Femur (tissue), 1 donor: ENCODE data around the gene NAE1.

Experiments used
- DNase-seq: peaks from one replicate; pipeline ENCODE4 v3.0.0-alpha.2; 2017

Gene NAE1

DNA sequence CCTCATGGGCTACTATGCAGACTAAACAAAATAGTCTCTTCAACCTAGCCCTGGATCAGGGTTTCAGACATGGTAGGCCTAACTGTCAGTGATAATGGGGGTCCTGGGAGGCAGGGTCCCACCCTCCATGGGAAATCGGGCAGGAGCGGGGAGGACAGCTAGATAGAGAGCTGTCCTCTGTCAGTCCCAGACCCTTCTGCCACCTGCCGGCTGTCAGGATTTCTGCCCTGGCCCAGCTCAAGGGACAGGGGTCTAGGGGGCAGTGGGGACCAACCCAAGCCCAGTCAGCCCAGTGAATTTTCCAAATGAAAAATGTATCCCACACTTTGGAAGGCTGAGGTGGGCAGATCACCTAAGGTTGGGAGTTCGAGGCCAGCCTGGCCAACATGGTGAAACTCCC is 18.8 kb upstream of the NAE1 start:
- no peak for DNase-seq

GRCh38 chr16:66849021-66849420 is 18.2 kb upstream of the NAE1 start:
- no peak for DNase-seq

- DNase-seq, result no peak
Measured at GRCh38 chr16:66848172-66848571, 17.4 kb upstream of the NAE1 start.

DNA sequence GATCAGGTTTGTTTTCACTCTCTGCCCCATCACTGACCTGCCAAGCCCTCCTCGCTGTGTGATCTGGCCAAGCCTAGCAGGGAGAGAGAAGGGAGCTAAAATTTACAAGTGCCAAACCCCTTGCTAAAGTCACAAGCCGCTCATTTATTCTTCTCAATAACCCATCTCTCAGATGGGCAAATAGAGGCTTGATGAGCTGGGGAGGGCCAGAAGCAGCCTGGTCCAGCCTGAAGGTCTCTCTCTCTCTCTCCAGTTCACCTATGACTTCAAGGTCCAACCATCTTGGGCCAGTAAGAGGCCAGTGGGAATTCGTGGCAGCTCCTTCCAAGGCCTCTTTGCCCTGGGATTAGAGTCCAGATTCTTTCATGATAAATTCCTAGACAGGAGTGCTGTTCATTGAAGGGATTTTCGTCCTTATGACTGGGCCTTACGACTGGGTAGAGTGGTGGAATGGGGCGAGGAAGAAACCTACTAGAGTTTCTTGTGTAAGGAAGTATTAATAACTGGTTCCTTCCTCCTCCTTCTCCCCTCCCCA is 16.8 kb upstream of the NAE1 start:
- DNase-seq, result no peak

DNA sequence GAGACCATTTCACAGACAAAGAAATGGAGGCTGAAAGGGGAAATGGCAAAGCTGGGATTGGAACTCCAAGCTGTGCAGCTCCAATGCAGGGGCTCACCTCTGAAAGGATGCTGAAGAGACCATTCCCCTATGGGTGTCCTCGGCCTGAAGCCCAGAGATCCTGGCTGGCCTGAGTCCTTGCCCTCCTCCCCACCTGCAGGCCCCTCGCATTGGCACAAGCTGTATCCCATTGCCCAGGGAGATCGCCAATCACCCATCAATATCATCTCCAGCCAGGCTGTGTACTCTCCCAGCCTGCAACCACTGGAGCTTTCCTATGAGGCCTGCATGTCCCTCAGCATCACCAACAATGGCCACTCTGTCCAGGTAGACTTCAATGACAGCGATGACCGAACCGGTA is 16.1 kb upstream of the NAE1 start:
- DNase-seq, result no peak

DNA sequence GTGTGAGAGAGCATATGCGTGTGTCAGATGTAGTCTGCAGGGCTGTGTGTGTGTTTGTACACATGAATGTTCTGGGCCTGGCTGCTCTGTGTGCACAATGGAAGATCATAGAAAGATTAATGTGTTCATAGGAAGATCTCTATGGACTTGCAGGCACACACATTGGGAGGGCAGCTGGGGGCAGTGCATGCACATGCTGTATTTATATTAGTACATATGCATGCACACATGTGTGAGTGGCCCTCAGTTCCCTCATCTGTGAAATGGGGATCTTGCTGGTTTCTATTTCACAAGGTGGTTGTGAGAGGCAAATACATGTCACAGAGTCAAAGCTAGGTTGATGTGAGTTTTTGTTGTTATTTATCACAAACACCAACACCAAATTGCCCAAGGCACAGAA is 15.5 kb upstream of the NAE1 start:
- DNase-seq, result no peak

DNA sequence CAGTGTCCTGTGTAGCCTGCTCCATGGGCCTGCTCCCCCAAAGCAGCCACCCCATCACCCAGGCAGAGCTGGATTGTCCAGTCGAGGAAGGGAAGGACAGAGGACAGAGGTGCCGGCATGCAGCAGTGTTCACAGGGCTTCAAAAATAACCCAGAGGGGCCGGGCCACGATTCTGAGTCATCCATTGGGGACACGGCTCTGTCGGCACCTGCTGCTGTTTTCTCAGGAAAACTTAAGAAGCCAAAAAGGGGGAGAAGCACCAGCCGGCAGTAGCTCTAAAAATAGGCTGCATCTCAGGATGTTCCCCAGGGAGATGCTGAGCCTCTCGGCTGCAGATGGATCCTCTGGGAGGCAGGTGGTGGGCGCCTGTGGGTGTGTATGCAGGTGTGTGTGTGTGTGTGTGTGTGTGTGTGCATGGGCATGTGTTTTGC is 15.0 kb upstream of the NAE1 start:
- DNase-seq, result no peak

DNA sequence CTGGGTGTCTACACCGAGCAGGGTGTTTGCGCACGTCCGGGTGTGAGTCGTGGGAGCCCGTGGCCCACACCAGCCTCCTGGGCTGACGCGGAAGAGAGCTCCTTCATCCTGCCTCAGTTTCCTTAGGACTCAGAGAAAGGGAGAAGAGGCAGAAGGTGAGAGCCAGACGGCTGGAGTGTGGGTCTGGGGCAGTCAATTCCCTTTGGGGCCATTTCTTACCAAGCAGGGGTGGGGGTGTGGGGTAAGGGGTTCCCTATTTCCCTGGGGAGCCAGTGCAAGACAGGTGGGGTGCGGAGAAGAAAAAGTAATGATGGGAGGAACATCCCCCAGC is 14.3 kb upstream of the NAE1 start:
- no peak for DNase-seq

- DNase-seq, result no peak
Measured at GRCh38 chr16:66844342-66845079, 13.7 kb upstream of the NAE1 start, which contains the start of gene CA7. Gene CA7, plus strand, starts transcription at chr16:66844414. Its CDS starts 74 bp downstream, at chr16:66844488.

GRCh38 chr16:66844009-66844341 is 13.2 kb upstream of the NAE1 start:
- DNase-seq, result no peak

GRCh38 chr16:66843191-66843590 is 12.4 kb upstream of the NAE1 start:
- no peak for DNase-seq

GRCh38 chr16:66842765-66843164 is 12.0 kb upstream of the NAE1 start:
- no peak for DNase-seq

GRCh38 chr16:66841366-66841765 is 10.6 kb upstream of the NAE1 start:
- DNase-seq, result no peak

- DNase-seq, result no peak
Measured at GRCh38 chr16:66840883-66841282, 10.1 kb upstream of the NAE1 start.

DNA sequence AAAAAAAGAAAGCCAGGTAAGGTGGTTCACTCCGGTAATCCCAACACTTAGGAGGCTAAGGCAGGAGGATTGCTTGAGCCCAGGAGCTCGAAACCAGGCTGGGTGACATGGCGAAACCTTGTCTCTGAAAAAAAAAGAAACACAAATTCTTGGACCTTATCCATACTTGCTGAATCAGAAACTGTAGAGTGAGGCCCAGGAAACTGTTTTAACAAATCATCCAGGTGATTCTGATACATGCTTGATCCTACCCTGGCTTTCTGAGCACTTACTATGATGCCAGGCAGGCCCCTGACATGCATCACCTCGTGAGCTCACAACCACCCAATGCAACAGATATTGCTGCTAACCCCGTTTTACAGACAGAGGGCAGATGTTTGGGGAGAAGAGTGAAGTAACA is 4.0 kb upstream of the NAE1 start:
- DNase-seq, result no peak

- DNase-seq, result no peak
Measured at GRCh38 chr16:66832661-66833305, 2.0 kb upstream of the NAE1 start.

DNA sequence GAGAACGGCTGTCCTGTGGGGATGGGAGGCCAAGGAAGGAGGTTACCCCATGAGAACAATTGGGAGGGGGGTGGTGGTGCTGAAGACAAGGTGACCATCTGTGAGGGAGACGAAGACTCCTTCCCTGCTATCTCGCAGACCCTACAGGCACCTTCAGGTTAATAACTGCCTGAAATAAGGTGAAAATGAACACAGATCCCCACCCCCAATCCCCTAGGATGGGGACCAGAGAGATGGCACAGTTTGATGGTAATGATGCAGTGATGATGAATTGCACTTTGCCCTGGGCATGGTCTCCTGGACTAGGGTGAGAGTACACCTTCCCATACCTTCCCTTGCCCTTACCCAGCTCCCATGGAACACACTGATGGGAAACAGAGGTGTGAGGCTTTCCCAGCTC is 1.4 kb upstream of the NAE1 start:
- DNase-seq, result no peak

- no peak for DNase-seq
Measured at GRCh38 chr16:66824006-66824405, 6.8 kb downstream of the NAE1 start.

GRCh38 chr16:66814734-66815133 is 16.0 kb downstream of the NAE1 start:
- no peak for DNase-seq

DNA sequence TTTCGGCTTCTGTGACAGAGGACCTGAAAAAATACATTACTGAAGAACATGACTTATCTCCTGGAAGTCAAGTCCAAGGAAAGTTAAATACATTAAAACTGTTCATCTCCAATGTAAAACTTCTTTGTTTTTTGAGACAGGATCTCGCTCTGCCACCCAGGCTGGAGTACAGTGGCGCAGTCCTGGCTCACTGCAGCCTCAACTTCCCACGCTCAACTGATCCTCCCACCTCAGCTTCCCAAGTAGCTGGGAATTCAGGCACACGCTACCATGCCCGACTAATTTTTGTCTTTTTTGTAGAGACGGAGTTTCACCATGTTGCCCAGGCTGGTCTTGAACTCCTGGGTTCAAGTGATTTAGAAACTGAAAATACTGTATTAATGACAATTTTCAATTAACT is 19.7 kb downstream of the NAE1 start:
- DNase-seq, result no peak

- no peak for DNase-seq
Measured at GRCh38 chr16:66810391-66810790, 20.4 kb downstream of the NAE1 start.

- DNase-seq, result no peak
Measured at GRCh38 chr16:66809765-66810164, 21.0 kb downstream of the NAE1 start.

- no peak for DNase-seq
Measured at GRCh38 chr16:66802159-66802558, 28.6 kb downstream of the NAE1 start.

DNA sequence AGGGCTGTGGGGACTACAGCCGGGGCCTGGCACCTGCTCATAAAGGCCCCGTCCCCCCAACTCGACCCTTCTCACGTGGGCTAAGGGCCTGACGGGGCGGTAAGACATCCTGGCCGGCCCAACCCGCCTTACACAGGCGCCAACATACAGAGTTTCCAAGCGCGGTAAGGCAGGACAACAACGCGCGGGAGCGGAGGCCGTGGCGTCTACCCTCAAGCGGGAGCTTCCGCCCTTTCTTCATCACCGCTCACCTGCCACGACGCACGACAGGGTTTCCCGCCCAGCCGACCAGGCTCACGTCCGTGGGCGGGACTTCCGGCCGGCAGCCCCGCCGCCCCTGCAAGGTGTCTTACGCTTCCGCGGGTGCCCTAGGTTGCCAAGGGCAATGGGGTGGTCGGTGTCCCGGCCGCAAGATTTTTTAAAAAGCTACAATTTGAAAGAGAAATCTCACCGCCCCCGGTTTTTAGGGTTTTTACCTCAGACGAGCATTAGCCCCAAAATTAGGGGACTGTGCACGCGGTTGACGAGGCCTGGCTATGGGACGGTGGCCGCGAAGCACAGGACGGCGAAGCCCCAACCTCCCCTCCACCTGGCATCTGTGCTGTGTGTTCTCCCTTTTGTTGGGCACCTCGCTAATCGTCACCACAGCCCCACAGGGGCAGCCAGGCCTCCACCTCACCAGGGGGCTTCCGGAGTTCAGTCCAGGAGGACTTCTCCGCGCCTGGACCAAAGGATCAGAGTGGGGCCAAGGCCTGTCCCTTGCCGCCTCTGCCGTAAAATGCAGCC is 29.3 kb downstream of the NAE1 start, which contains the start of gene TERB1:
Gene TERB1 (minus strand): TSS at position 265 of the 786 bp plus-strand sequence. CDS start 4,786 bp downstream, outside the sequence.
- DNase-seq, result no peak
